Heart left ventricle (tissue), 13 donors: ENCODE data around the gene ZDHHC11B.

Source experiments
- CTCF ChIP-seq, 12 donors: fragments of 200-600 bp; sonication (generic) in 4 of 12; IDR thresholded peaks; one replicate each; pipeline versions ENCODE4 v1.5.0 to v1.8.0; 2018 to 2022; ENCODE audit warnings: antibody characterized with exemption in 12 of 12, mild to moderate bottlenecking in 5 of 12
- POLR2A ChIP-seq, 2 donors: fragments of 450-650 bp; IDR thresholded peaks; one replicate each; pipeline ENCODE4 v1.6.1; 2017; ENCODE audit warnings: antibody characterized with exemption in 2 of 2, mild to moderate bottlenecking in 2 of 2, moderate library complexity in 2 of 2
- donor health status: ischemic (EF 13 %, LVEDD 7.1; RV severe dilation, severe dysfunction).
- donor health status: DM: no; HTN: yes; CAD: no.
- donor health status: DM: no; HTN: no; CAD: no.
- donor health status: ischemic (EF 25% LVEDD 6.9; RV normal size, moderate dysfunction).
- donor health status: ischemic (EF 25% LVEDD 5.7; RV mildly dilated, moderate dysfunction).
- donor health status: ischemic (EF 35%, LVEDD 5.7; RV mildly dilated, moderate dysfunction).
- donor health status: nonischemic (EF 11% LVEDD 7.7; RV severe dilation, severe dysfunction).
- donor health status: DM: yes; HTN: yes; CAD: no.
- donor health status: PGD.
- donor health status: ischemic (EF 29% LVEDD 5.4; RV normal size, mild dysfunction).
- donor health status: nonischemic (EF 23%, LVEDD 6.1; RV moderate dilation, normal function).

GRCh38 chr5:761059-761771 lies 23.3 kb downstream of the ZDHHC11B start:
- TF ChIP-seq POLR2A (IDR thresholded peaks at IDR 0.05) (no peak), CTCF (IDR thresholded peaks at IDR 0.05) (no peak)
